HCT116 (cell line): ENCODE results near the gene RABEPK. TPM values are rescaled to one million over a fixed set of nuclear protein-coding genes. Genes with fewer than 3 reads are reported as not detected.

Source experiments
- ATAC-seq: fragments of 200-7000 bp; cut with Tn5 transposase; 2 replicates; pipeline ENCODE4 v1.9.1; 2020; ENCODE audit warnings: mild to moderate bottlenecking, moderate library complexity
- BruUV-seq: library from RNA; stranded (reverse); fragments of 400-500 nt; replicated peaks from 2 replicates; lab custom pipeline; 2021; lab: Mats Ljungman, UMichigan
- CTCF ChIA-PET: fragments of 300-600 bp; sonication (Branson Sonifier 250); formaldehyde crosslinking; loops from one replicate; lab custom pipeline; 2021; ENCODE audit warnings: antibody characterized with exemption; lab: Charles Lee
- POLR2A ChIA-PET: fragments of 300-600, 350-600 bp; sonication (Branson Sonifier 250); formaldehyde crosslinking; loops from one replicate; lab custom pipeline; 2021; ENCODE audit warnings: antibody characterized with exemption; lab: Charles Lee
- RAD21 ChIA-PET, 2 experiments: fragments of 300-600 bp; sonication (Branson Sonifier 250); formaldehyde crosslinking; loops; one replicate each; lab custom pipeline; 2023; ENCODE audit warnings: low total read pairs in 2 of 2; ENCODE audit not compliant: uncharacterized antibody in 2 of 2, unreplicated experiment in 2 of 2, low non-redundant PET in 1 of 2; lab: Charles Lee
- DNase-seq: peaks from one replicate; pipeline ENCODE4 v3.0.0-alpha.2; 2010; ENCODE audit warnings: low read depth, low spot score
- H2AFZ ChIP-seq: fragments of 200-600 bp; shearing (Covaris generic), sonication (generic); 2 replicates; pipeline ENCODE4 v1.6.1; 2017; ENCODE audit warnings: low read depth, mixed run types, mixed read lengths, antibody characterized with exemption, low read length; ENCODE audit not compliant: poor library complexity, severe bottlenecking
- H3K27ac ChIP-seq: 2 replicates; pipeline ENCODE4 v1.5.1; 2012; ENCODE audit warnings: low read depth, low read length
- H3K27me3 ChIP-seq: fragments of 200-600 bp; sonication (generic); 2 replicates; pipeline ENCODE4 v1.6.1; 2016; ENCODE audit warnings: mixed run types, low read length, mixed read lengths; ENCODE audit not compliant: insufficient read depth
- H3K36me3 ChIP-seq, 2 experiments: fragments of 200-500 bp in 1 of 2; fragments of 200-600 bp in 1 of 2; sonication (Bioruptor generic) in 1 of 2; sonication (generic) in 1 of 2; 2 replicates each; pipeline versions ENCODE4 v1.5.1 to v1.6.1; 2014 to 2016; ENCODE audit warnings: low read length in 2 of 2, inconsistent platforms in 1 of 2, mixed read lengths in 1 of 2, mixed run types in 1 of 2; ENCODE audit not compliant: insufficient read depth in 2 of 2, control insufficient read depth in 1 of 2
- H3K4me1 ChIP-seq, 2 experiments: fragments of 200-600 bp in 1 of 2; sonication (generic) in 1 of 2; 2 replicates each; pipeline versions ENCODE4 v1.5.1 to v1.6.1; 2012 to 2017; ENCODE audit warnings: low read length in 2 of 2, inconsistent platforms in 1 of 2, mild to moderate bottlenecking in 1 of 2, mixed read lengths in 1 of 2, mixed run types in 1 of 2, moderate library complexity in 1 of 2; ENCODE audit not compliant: insufficient read depth in 2 of 2, control insufficient read depth in 1 of 2
- H3K4me2 ChIP-seq: fragments of 200-600 bp; sonication (generic); 2 replicates; pipeline ENCODE4 v1.6.1; 2017; ENCODE audit warnings: mixed run types, low read length, mixed read lengths
- H3K4me3 ChIP-seq, 2 experiments: fragments of 200-600 bp in 1 of 2; sonication (generic) in 1 of 2; replicated peaks in 1 of 2; 2 replicates each; pipeline ENCODE4 v1.5.1; 2011 to 2016; ENCODE audit warnings: low read length in 2 of 2, control low read depth in 1 of 2, low read depth in 1 of 2, mild to moderate bottlenecking in 1 of 2, mixed read lengths in 1 of 2, mixed run types in 1 of 2
- H3K79me2 ChIP-seq: fragments of 200-600 bp; sonication (generic); 2 replicates; pipeline ENCODE4 v1.6.1; 2017; ENCODE audit warnings: mild to moderate bottlenecking, mixed run types, low read length, moderate library complexity, mixed read lengths; ENCODE audit not compliant: insufficient read depth
- H3K9ac ChIP-seq: fragments of 200-600 bp; sonication (generic); 2 replicates; pipeline ENCODE4 v1.6.1; 2016; ENCODE audit warnings: low read length, mixed read lengths
- H3K9me2 ChIP-seq: fragments of 200-600 bp; sonication (generic), shearing (Covaris generic); 2 replicates; pipeline ENCODE4 v1.6.1; 2017; ENCODE audit warnings: mixed run types, mild to moderate bottlenecking, moderate library complexity; ENCODE audit not compliant: insufficient read depth
- H3K9me3 ChIP-seq, 2 experiments: fragments of 200-500 bp in 1 of 2; fragments of 200-600 bp in 1 of 2; sonication (Bioruptor generic) in 1 of 2; sonication (generic) in 1 of 2; 2 replicates each; pipeline ENCODE4 v1.6.1; 2014 to 2017; ENCODE audit warnings: low read length in 2 of 2, mixed read lengths in 2 of 2, inconsistent platforms in 1 of 2, low read depth in 1 of 2, mild to moderate bottlenecking in 1 of 2, mixed run types in 1 of 2, moderate library complexity in 1 of 2; ENCODE audit not compliant: control insufficient read depth in 1 of 2, insufficient read depth in 1 of 2
- H4K20me1 ChIP-seq: fragments of 200-600 bp; sonication (generic), shearing (Covaris generic); 2 replicates; pipeline ENCODE4 v1.6.1; 2017; ENCODE audit warnings: mixed run types, mild to moderate bottlenecking, moderate library complexity; ENCODE audit not compliant: insufficient read depth
- CEBPB ChIP-seq: IDR thresholded peaks from 2 replicates; pipeline ENCODE4 v1.6.1; 2012; ENCODE audit warnings: low read depth
- EGR1 ChIP-seq: IDR thresholded peaks from 2 replicates; pipeline ENCODE4 v1.6.1; 2012; ENCODE audit warnings: low read depth
- ELF1 ChIP-seq: IDR thresholded peaks from 2 replicates; pipeline ENCODE4 v1.6.1; 2012; ENCODE audit warnings: low read depth, borderline replicate concordance
- EZH2 ChIP-seq: fragments of 200-600 bp; sonication (generic); IDR thresholded peaks from 2 replicates; pipeline ENCODE4 v1.6.1; 2017; ENCODE audit warnings: antibody characterized with exemption, mixed run types
- FOSL1 ChIP-seq: IDR thresholded peaks from 2 replicates; pipeline ENCODE4 v1.6.1; 2012; ENCODE audit warnings: low read depth
- JUND ChIP-seq: IDR thresholded peaks from 2 replicates; pipeline ENCODE4 v1.6.1; 2012
- POLR2AphosphoS5 ChIP-seq: IDR thresholded peaks from 2 replicates; pipeline ENCODE4 v1.6.1; 2011; ENCODE audit warnings: mild to moderate bottlenecking, low read depth, low read length, moderate library complexity
- RAD21 ChIP-seq: IDR thresholded peaks from 2 replicates; pipeline ENCODE4 v1.6.1; 2012; ENCODE audit warnings: low read depth, mild to moderate bottlenecking
- SIN3A ChIP-seq: IDR thresholded peaks from 2 replicates; pipeline ENCODE4 v1.6.1; 2012; ENCODE audit warnings: low read depth
- SP1 ChIP-seq: IDR thresholded peaks from 2 replicates; pipeline ENCODE4 v1.6.1; 2012; ENCODE audit warnings: low read depth
- TCF7L2 ChIP-seq: IDR thresholded peaks from 2 replicates; pipeline ENCODE4 v1.7.0; 2011; ENCODE audit warnings: borderline replicate concordance, inconsistent platforms; ENCODE audit not compliant: insufficient read depth, insufficient read length; ENCODE audit errors: extremely low read depth
- YY1 ChIP-seq: IDR thresholded peaks from 2 replicates; pipeline ENCODE4 v1.6.1; 2011; ENCODE audit warnings: low read length, low read depth, moderate library complexity, mild to moderate bottlenecking; ENCODE audit not compliant: insufficient replicate concordance; ENCODE audit errors: extremely low read depth
- ZFX ChIP-seq: fragments of 450-650 bp; IDR thresholded peaks from 2 replicates; pipeline ENCODE4 v1.6.1; 2017
- ZNF274 ChIP-seq: fragments of 200-500 bp; sonication (Bioruptor generic); IDR thresholded peaks from 2 replicates; pipeline ENCODE4 v1.6.1; 2014; ENCODE audit warnings: mild to moderate bottlenecking, low read depth, low read length, inconsistent platforms
- intact Hi-C: fragments of 100-400 bp; cut with micrococcal nuclease; formaldehyde crosslinking; loops from 2 replicates; pipeline ENCODE4 v1.10.0; 2022
- total RNA-seq: library from RNA; stranded (reverse); gene quantifications from one replicate; pipeline ENCODE4 v1.2.1, GENCODE V29; 2021; ENCODE audit not compliant: unreplicated experiment
- TF ChIP-seq, protein P1 (sequence below): IDR thresholded peaks from 2 replicates; pipeline ENCODE4 v1.6.1; 2012
- TF ChIP-seq, protein P2 (sequence below): IDR thresholded peaks from 2 replicates; pipeline ENCODE4 v1.6.1; 2011; ENCODE audit warnings: mild to moderate bottlenecking, low read length, moderate library complexity; ENCODE audit not compliant: insufficient replicate concordance; ENCODE audit errors: extremely low read depth

The RABEPK gene
- total RNA-seq, 1 experiment from 2014 or later, result 48.3 TPM

DNA sequence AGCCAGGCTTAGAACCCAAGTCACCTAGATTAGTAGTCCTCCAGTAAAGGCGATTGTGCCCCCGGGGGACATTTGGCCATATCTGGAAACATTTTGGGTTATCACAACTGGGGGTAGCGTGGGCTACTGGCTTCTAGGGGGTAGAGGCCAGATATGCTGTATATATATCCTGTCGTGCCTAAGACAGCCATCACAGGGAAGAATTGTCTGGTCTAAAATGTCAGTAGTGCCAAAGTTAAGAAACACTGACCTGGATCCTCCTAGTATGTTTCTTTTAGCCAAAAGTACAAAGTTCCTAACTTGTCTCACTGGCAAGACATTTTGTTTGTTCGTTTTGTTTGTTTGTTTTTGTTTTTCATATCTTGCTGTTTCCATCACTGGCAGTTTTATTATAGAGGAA lies 13.8 kb downstream of the RABEPK start:
- Histone ChIP-seq H3K4me1 (no peaks in the 10 kb centered on the region), H3K9me2 (no peaks in the 10 kb centered on the region), H3K9ac (no peak overlapping the region), H3K4me2 (no peak overlapping the region), H3K27me3 (no peaks in the 10 kb centered on the region), H3K9me3 (no peaks in the 10 kb centered on the region), H3K4me3 (no peak overlapping the region), H4K20me1 (no peaks in the 10 kb centered on the region), H3K36me3 (peaks cover 8 to 29% of the 10 kb centered on the region in 2 experiments), H3K27ac (no peak overlapping the region), H2AFZ (no peak overlapping the region), H3K79me2 (no peaks in the 10 kb centered on the region)
- ChIA-PET POLR2A (no interaction called here), CTCF (no interaction called here), RAD21 (no interaction called here)
- no TSS peak for BruUV-seq
- TF ChIP-seq ZFX, result no peak
- TF ChIP-seq EGR1, result no peak
- no peak for TF ChIP-seq ZNF274
- TF ChIP-seq CEBPB, result no peak
- TF ChIP-seq EZH2, result no peak
- TF ChIP-seq, protein P1, sequence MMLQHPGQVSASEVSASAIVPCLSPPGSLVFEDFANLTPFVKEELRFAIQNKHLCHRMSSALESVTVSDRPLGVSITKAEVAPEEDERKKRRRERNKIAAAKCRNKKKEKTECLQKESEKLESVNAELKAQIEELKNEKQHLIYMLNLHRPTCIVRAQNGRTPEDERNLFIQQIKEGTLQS, result no peak
- TF ChIP-seq JUND, result no peak
- TF ChIP-seq ELF1, result no peak
- intact Hi-C loops, result no loop called here
- ATAC-seq (no peak), DNase-seq (no peak)

DNA sequence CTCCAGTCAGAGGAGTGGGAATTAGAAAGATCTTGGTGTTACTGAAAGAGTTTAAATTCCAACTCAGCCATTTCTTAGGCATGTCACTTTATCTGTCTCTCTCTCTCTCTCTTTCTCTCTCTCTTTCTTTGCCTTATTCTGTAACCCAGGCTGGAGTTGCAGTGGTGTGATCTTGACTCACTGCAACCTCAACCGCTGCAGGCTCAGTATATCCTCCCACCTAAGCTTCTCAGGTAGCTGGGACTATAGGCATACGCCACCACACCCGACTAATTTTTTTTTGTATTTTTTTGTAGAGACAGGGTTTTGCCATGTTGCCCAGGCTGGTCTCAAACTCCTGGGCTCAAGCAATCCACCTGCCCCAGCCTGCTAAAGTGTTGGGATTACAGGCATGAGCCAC lies 18.3 kb downstream of the RABEPK start:
- BruUV-seq, result no TSS peak
- no peak for DNase-seq
- intact Hi-C loops, result no loop called here
- H3K27me3 ChIP-seq, result no peaks in the 10 kb centered on the region
- H3K79me2 ChIP-seq, result no peaks in the 10 kb centered on the region
- no peak overlapping the region for H3K9ac ChIP-seq
- H3K36me3 ChIP-seq, result peaks cover 1 to 23% of the 10 kb centered on the region in 2 experiments; a peak in 3 of 4 replicates
- H3K27ac ChIP-seq, result no peak overlapping the region
- no peaks in the 10 kb centered on the region for H4K20me1 ChIP-seq
- H3K4me2 ChIP-seq, result no peak overlapping the region
- TF ChIP-seq TCF7L2 (no peak), RAD21 (no peak), EGR1 (no peak), FOSL1 (no peak), SP1 (no peak), ZFX (no peak), EZH2 (no peak), YY1 (no peak), POLR2AphosphoS5 (no peak), SIN3A (no peak), CEBPB (no peak)
- TF ChIP-seq, protein P1, result no peak
- TF ChIP-seq, protein P2, sequence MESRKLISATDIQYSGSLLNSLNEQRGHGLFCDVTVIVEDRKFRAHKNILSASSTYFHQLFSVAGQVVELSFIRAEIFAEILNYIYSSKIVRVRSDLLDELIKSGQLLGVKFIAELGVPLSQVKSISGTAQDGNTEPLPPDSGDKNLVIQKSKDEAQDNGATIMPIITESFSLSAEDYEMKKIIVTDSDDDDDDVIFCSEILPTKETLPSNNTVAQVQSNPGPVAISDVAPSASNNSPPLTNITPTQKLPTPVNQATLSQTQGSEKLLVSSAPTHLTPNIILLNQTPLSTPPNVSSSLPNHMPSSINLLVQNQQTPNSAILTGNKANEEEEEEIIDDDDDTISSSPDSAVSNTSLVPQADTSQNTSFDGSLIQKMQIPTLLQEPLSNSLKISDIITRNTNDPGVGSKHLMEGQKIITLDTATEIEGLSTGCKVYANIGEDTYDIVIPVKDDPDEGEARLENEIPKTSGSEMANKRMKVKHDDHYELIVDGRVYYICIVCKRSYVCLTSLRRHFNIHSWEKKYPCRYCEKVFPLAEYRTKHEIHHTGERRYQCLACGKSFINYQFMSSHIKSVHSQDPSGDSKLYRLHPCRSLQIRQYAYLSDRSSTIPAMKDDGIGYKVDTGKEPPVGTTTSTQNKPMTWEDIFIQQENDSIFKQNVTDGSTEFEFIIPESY, result no peak
- CTCF ChIA-PET, result no interaction called here
- POLR2A ChIA-PET, result interaction anchor here (0.8 to 2.9 kb wide), 2 partner anchors 23 to 24 kb away, joined by 3 to 7 read pairs; partner anchors contain the start of gene HSPA5
- no peak for ATAC-seq
- RAD21 ChIA-PET, result no interaction called here
- H3K9me3 ChIP-seq, result no peaks in the 10 kb centered on the region
- H2AFZ ChIP-seq, result no peak overlapping the region
- H3K9me2 ChIP-seq, result no peaks in the 10 kb centered on the region
- no peak overlapping the region for H3K4me3 ChIP-seq
- H3K4me1 ChIP-seq, result no peaks in the 10 kb centered on the region
